Measurements from ENCODE around the gene TUSC2.

DNA sequence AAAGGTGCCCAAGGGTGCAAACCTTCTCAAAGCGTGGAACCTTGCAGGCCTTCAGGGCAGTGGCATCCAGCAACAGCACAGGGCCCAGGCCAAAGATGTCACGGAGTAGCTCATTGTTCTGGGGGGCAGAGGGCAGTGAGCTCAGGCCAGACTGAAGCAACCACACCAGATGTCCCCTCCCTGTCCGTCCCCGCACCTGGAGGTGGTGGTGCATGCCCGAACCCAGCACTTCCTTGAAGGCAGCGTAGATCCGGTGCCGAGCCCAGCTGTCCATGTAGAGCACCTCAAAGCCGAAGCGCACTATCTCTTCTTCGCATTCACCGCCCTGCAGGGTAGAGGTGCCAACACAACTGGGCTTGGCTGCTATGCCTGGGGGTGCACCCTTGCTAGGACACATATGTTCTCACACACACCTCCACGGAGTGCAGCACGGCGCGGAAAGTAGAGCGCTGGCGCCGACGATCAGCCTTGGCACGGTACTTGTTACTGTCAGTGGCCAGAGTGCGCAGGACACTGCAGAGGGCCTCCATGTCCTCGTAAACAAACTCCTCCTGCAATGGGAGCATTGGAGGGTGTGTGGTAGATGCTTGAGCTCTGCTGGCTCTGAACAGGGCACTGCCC, 39.5 kb downstream of the TUSC2 start:
- TF ChIP-seq POLR2A (IDR thresholded peaks at IDR 0.05) (no peak), CTCF (IDR thresholded peaks at IDR 0.05) (no peak)
